Suprapubic skin (tissue), 4 donors: Measurements from ENCODE around the gene TFB2M. TPM values are rescaled to one million over a fixed set of nuclear protein-coding genes. Genes with fewer than 3 reads are reported as not detected.

Experiments
- DNase-seq, 2 donors: peaks; one replicate each; pipeline ENCODE4 v3.0.0-alpha.2; 2019; ENCODE audit warnings: low spot score in 2 of 2
- H3K27ac ChIP-seq: fragments of 200-600 bp; sonication (generic); one replicate; pipeline ENCODE4 v1.5.1; 2019
- H3K27me3 ChIP-seq: fragments of 200-600 bp; sonication (generic); one replicate; pipeline ENCODE4 v1.5.1; 2019
- H3K36me3 ChIP-seq: fragments of 200-600 bp; sonication (generic); one replicate; pipeline ENCODE4 v1.5.1; 2019
- H3K4me1 ChIP-seq: fragments of 200-600 bp; sonication (generic); one replicate; pipeline ENCODE4 v1.5.1; 2019
- H3K4me3 ChIP-seq: fragments of 200-600 bp; sonication (generic); one replicate; pipeline ENCODE4 v1.5.1; 2019; ENCODE audit warnings: mild to moderate bottlenecking
- H3K9me3 ChIP-seq: fragments of 200-600 bp; sonication (generic); one replicate; pipeline ENCODE4 v1.5.1; 2019
- EP300 ChIP-seq: sonication (generic); formaldehyde crosslinking; IDR thresholded peaks from one replicate; pipeline ENCODE4 v1.6.1; 2017; ENCODE audit warnings: antibody characterized with exemption
- POLR2A ChIP-seq, 2 donors: fragments of 450-650 bp; IDR thresholded peaks; one replicate each; pipeline ENCODE4 v1.6.1; 2017; ENCODE audit warnings: antibody characterized with exemption in 2 of 2, mild to moderate bottlenecking in 2 of 2, moderate library complexity in 2 of 2
- POLR2AphosphoS5 ChIP-seq, 3 donors: sonication (generic); formaldehyde crosslinking; IDR thresholded peaks; one replicate each; pipeline ENCODE4 v1.6.1; 2017; ENCODE audit warnings: antibody characterized with exemption in 3 of 3
- WGBS: methylation state at CpG from one replicate; pipeline ENCODE4 v1.1.5; 2018; 5-methylcytosine and 5-hydroxymethylcytosine counted together
- total RNA-seq, 4 donors: library from RNA; depleted of rRNA; stranded (reverse); fragments of >200 nt; gene quantifications; one replicate each; pipeline ENCODE4 v1.1.0, GENCODE V29; 2016
- TF ChIP-seq, protein P1 (sequence below), 2 donors: fragments of 200-600 bp in 1 of 2; fragments of 450-650 bp in 1 of 2; sonication (generic) in 1 of 2; IDR thresholded peaks; one replicate each; pipeline ENCODE4 v1.5.1; 2016 to 2019; ENCODE audit warnings: antibody characterized with exemption in 2 of 2, mild to moderate bottlenecking in 1 of 2, moderate library complexity in 1 of 2

Gene TFB2M
- total RNA-seq, 4 donors from 2014 or later = 9.9 to 15.0 (median 12.1) TPM

- H3K4me3 ChIP-seq = no peak overlapping the region
- H3K36me3 ChIP-seq = peaks cover 26% of the 10 kb centered on the region
- H3K27ac ChIP-seq = no peak overlapping the region
- 85% methylated on average over 3 of the region's 3 CpGs for WGBS
- no peak for DNase-seq
- H3K9me3 ChIP-seq = no peaks in the 10 kb centered on the region
- no peaks in the 10 kb centered on the region for H3K4me1 ChIP-seq
- H3K27me3 ChIP-seq = no peaks in the 10 kb centered on the region
- TF ChIP-seq EP300 (no peak), POLR2A (IDR thresholded peaks at IDR 0.05) (no peak), POLR2AphosphoS5 (IDR thresholded peaks at IDR 0.05) (no peak)
- TF ChIP-seq, protein P1, sequence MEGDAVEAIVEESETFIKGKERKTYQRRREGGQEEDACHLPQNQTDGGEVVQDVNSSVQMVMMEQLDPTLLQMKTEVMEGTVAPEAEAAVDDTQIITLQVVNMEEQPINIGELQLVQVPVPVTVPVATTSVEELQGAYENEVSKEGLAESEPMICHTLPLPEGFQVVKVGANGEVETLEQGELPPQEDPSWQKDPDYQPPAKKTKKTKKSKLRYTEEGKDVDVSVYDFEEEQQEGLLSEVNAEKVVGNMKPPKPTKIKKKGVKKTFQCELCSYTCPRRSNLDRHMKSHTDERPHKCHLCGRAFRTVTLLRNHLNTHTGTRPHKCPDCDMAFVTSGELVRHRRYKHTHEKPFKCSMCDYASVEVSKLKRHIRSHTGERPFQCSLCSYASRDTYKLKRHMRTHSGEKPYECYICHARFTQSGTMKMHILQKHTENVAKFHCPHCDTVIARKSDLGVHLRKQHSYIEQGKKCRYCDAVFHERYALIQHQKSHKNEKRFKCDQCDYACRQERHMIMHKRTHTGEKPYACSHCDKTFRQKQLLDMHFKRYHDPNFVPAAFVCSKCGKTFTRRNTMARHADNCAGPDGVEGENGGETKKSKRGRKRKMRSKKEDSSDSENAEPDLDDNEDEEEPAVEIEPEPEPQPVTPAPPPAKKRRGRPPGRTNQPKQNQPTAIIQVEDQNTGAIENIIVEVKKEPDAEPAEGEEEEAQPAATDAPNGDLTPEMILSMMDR (IDR thresholded peaks at IDR 0.05) = no peak
Observed at GRCh38 chr1:246537887-246538286, 28.2 kb downstream of the TFB2M start.

GRCh38 chr1:246537441-246537840 lies 28.6 kb downstream of the TFB2M start:
- no peak overlapping the region for H3K27ac ChIP-seq
- H3K27me3 ChIP-seq = no peaks in the 10 kb centered on the region
- TF ChIP-seq POLR2A (IDR thresholded peaks at IDR 0.05) = no peak
- TF ChIP-seq EP300 = no peak
- H3K4me1 ChIP-seq = no peaks in the 10 kb centered on the region
- no peak for DNase-seq
- 85% methylated on average over 7 of the region's 7 CpGs for WGBS
- no peak overlapping the region for H3K4me3 ChIP-seq
- peaks cover 22% of the 10 kb centered on the region for H3K36me3 ChIP-seq
- no peaks in the 10 kb centered on the region for H3K9me3 ChIP-seq

- Histone ChIP-seq H3K9me3 (peaks cover 7% of the 10 kb centered on the region), H3K4me1 (no peaks in the 10 kb centered on the region), H3K27ac (no peak overlapping the region), H3K36me3 (no peaks in the 10 kb centered on the region), H3K27me3 (no peaks in the 10 kb centered on the region), H3K4me3 (no peak overlapping the region)
- 81% methylated on average over 1 of the region's 1 CpG for WGBS
- no peak for DNase-seq
- no peak for TF ChIP-seq POLR2A (IDR thresholded peaks at IDR 0.05)
- TF ChIP-seq, protein P1 (IDR thresholded peaks at IDR 0.05) = no peak
Observed at GRCh38 chr1:246534114-246534513, 31.9 kb downstream of the TFB2M start.

GRCh38 chr1:246533371-246533905 lies 32.6 kb downstream of the TFB2M start:
- no peak for DNase-seq
- Histone ChIP-seq H3K27me3 (no peaks in the 10 kb centered on the region), H3K27ac (no peak overlapping the region), H3K9me3 (peaks cover 7% of the 10 kb centered on the region), H3K4me3 (no peak overlapping the region), H3K36me3 (no peaks in the 10 kb centered on the region), H3K4me1 (no peaks in the 10 kb centered on the region)
- TF ChIP-seq POLR2A (IDR thresholded peaks at IDR 0.05) (no peak), EP300 (no peak), POLR2AphosphoS5 (IDR thresholded peaks at IDR 0.05) (no peak)
- TF ChIP-seq, protein P1 (IDR thresholded peaks at IDR 0.05) = no peak
- 86% methylated on average over 1 of the region's 2 CpGs for WGBS

DNA sequence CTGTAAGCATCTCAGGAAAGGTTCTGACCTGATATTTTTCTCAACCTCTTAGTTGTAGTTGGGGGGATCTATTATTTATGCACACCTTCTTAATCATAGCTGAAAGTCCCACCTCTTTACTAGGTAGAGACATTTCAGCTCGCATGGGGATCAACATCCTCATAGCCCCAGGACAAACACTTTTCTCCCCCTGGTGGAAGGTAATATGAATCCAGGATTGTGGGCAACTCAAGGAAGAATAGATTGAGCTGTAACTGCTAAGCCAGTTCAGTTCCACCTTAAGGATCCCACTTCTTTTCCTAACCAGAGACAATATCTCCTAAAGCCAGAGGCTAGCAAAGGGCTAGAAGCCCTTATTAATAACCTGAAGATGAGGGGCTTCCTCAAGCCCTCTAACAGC lies 33.5 kb downstream of the TFB2M start:
- DNase-seq = no peak
- WGBS = 67% methylated on average over 1 of the region's 1 CpG
- Histone ChIP-seq H3K27me3 (no peaks in the 10 kb centered on the region), H3K9me3 (peaks cover 7% of the 10 kb centered on the region), H3K36me3 (no peaks in the 10 kb centered on the region), H3K27ac (no peak overlapping the region), H3K4me3 (no peak overlapping the region), H3K4me1 (no peaks in the 10 kb centered on the region)
- TF ChIP-seq EP300 (no peak), POLR2A (IDR thresholded peaks at IDR 0.05) (no peak), POLR2AphosphoS5 (IDR thresholded peaks at IDR 0.05) (no peak)
- TF ChIP-seq, protein P1 (IDR thresholded peaks at IDR 0.05) = no peak

- WGBS = 75% methylated on average over 2 of the region's 2 CpGs
- H3K27ac ChIP-seq = no peak overlapping the region
- no peak overlapping the region for H3K4me3 ChIP-seq
- no peak for DNase-seq
- H3K9me3 ChIP-seq = peaks cover 7% of the 10 kb centered on the region
- TF ChIP-seq EP300 (no peak), POLR2A (IDR thresholded peaks at IDR 0.05) (no peak), POLR2AphosphoS5 (IDR thresholded peaks at IDR 0.05) (no peak)
- TF ChIP-seq, protein P1 (IDR thresholded peaks at IDR 0.05) = no peak
- H3K27me3 ChIP-seq = no peaks in the 10 kb centered on the region
- H3K36me3 ChIP-seq = no peaks in the 10 kb centered on the region
- no peaks in the 10 kb centered on the region for H3K4me1 ChIP-seq
Observed at GRCh38 chr1:246530482-246530881, 35.6 kb downstream of the TFB2M start.
